H1 (cell line): ENCODE results near the gene MAP3K15. TPM values are rescaled to one million over a fixed set of nuclear protein-coding genes. Genes with fewer than 3 reads are reported as not detected.

Experiments
- CTCF ChIA-PET: fragments of 300-600 bp; sonication (Branson Sonifier 250); formaldehyde crosslinking; loops from one replicate; lab custom pipeline; 2021; ENCODE audit not compliant: partially characterized antibody; lab: Charles Lee
- POLR2A ChIA-PET: fragments of 300-600 bp; sonication (Branson Sonifier 250); formaldehyde crosslinking; loops from one replicate; lab custom pipeline; 2021; ENCODE audit warnings: inconsistent platforms; ENCODE audit not compliant: partially characterized antibody; lab: Charles Lee
- DNase-seq, 2 experiments: peaks; one replicate each; pipeline versions ENCODE4 v3.0.0 to v3.0.0-alpha.2; 2010 to 2022; ENCODE audit warnings: low spot score in 2 of 2, low read depth in 1 of 2, mixed read lengths in 1 of 2
- FAIRE-seq: peaks from 2 replicates; lab custom pipeline; 2011; peaks lifted over from hg19 to GRCh38; lab: Jason Lieb, UNC
- H2AFZ ChIP-seq: 2 replicates; pipeline ENCODE4 v1.8.1; 2012; ENCODE audit warnings: low read length, inconsistent platforms
- H2AK5ac ChIP-seq: 2 replicates; pipeline ENCODE4 v1.6.1; 2013; ENCODE audit warnings: low read depth, low read length
- H2BK120ac ChIP-seq: replicated peaks from 2 replicates; pipeline ENCODE3; 2013; ENCODE audit warnings: low read depth, low read length, inconsistent platforms
- H2BK12ac ChIP-seq: 2 replicates; pipeline ENCODE4 v1.6.1; 2013; ENCODE audit warnings: low read depth, low read length
- H2BK15ac ChIP-seq: 2 replicates; pipeline ENCODE4 v1.6.1; 2013; ENCODE audit warnings: low read length
- H2BK20ac ChIP-seq: 2 replicates; pipeline ENCODE4 v1.6.1; 2013; ENCODE audit warnings: low read length
- H2BK5ac ChIP-seq: 2 replicates; pipeline ENCODE4 v1.6.1; 2013; ENCODE audit warnings: low read depth, low read length
- H3K14ac ChIP-seq: 2 replicates; pipeline ENCODE4 v1.6.1; 2013; ENCODE audit warnings: inconsistent platforms; ENCODE audit not compliant: insufficient read length
- H3K18ac ChIP-seq: 2 replicates; pipeline ENCODE4 v1.6.1; 2013; ENCODE audit warnings: low read length; ENCODE audit errors: extremely low read depth
- H3K23ac ChIP-seq: 2 replicates; pipeline ENCODE4 v1.6.1; 2013; ENCODE audit warnings: inconsistent platforms; ENCODE audit not compliant: insufficient read length
- H3K23me2 ChIP-seq: 2 replicates; pipeline ENCODE4 v1.6.1; 2013; ENCODE audit warnings: low read depth, low read length
- H3K27ac ChIP-seq: 2 replicates; pipeline ENCODE4 v1.6.1; 2011; ENCODE audit warnings: low read depth, low read length, inconsistent platforms
- H3K27me3 ChIP-seq, 4 experiments: replicated peaks in 1 of 4; 1 replicate in 1 of 4; 2 replicates in 3 of 4; pipeline versions ENCODE4 v1.6.1 to v1.8.1; 2011 to 2013; ENCODE audit warnings: low read length in 3 of 4, mild to moderate bottlenecking in 3 of 4, inconsistent platforms in 2 of 4, mixed read lengths in 2 of 4, moderate library complexity in 1 of 4; ENCODE audit not compliant: control insufficient read depth in 3 of 4, insufficient read depth in 3 of 4; ENCODE audit errors: extremely low read depth in 1 of 4
- H3K36me3 ChIP-seq, 4 experiments: 2 replicates each; pipeline versions ENCODE4 v1.6.1 to v1.8.1; 2011 to 2013; ENCODE audit warnings: mild to moderate bottlenecking in 4 of 4, low read length in 3 of 4, moderate library complexity in 2 of 4, control low read depth in 1 of 4, inconsistent platforms in 1 of 4; ENCODE audit not compliant: insufficient read depth in 4 of 4, control insufficient read depth in 2 of 4
- H3K4ac ChIP-seq: replicated peaks from 2 replicates; pipeline ENCODE3; 2013; ENCODE audit warnings: low read length, low read depth, mixed read lengths, inconsistent platforms; ENCODE audit not compliant: insufficient read length
- H3K4me1 ChIP-seq, 4 experiments: replicated peaks in 1 of 4; 1 replicate in 1 of 4; 2 replicates in 3 of 4; pipeline versions ENCODE4 v1.6.1 to v1.8.1; 2011 to 2013; ENCODE audit warnings: low read length in 3 of 4, inconsistent platforms in 2 of 4, mixed read lengths in 1 of 4; ENCODE audit not compliant: insufficient read depth in 4 of 4, control insufficient read depth in 3 of 4
- H3K4me2 ChIP-seq, 2 experiments: 2 replicates each; pipeline versions ENCODE4 v1.6.1 to v1.8.1; 2011 to 2013; ENCODE audit warnings: low read depth in 2 of 2, low read length in 2 of 2, control low read depth in 1 of 2, inconsistent platforms in 1 of 2, mild to moderate bottlenecking in 1 of 2; ENCODE audit not compliant: insufficient read depth in 1 of 2
- H3K4me3 ChIP-seq, 4 experiments: fragments of 200-600, 300-600 bp in 1 of 4; sonication (generic), shearing (Covaris generic), sonication (Bioruptor Twin) in 1 of 4; 2 replicates each; pipeline versions ENCODE4 v1.5.1 to v1.8.1; 2011 to 2016; ENCODE audit warnings: low read length in 4 of 4, low read depth in 3 of 4, control low read depth in 2 of 4, inconsistent platforms in 2 of 4, mild to moderate bottlenecking in 2 of 4, mixed read lengths in 1 of 4, moderate library complexity in 1 of 4; ENCODE audit not compliant: insufficient read depth in 2 of 4; ENCODE audit errors: extremely low read depth in 1 of 4
- H3K56ac ChIP-seq: replicated peaks from 2 replicates; pipeline ENCODE3; 2013; ENCODE audit warnings: low read depth, mild to moderate bottlenecking, mixed read lengths, low read length, inconsistent platforms; ENCODE audit not compliant: insufficient read length
- H3K79me1 ChIP-seq: 2 replicates; pipeline ENCODE4 v1.6.1; 2013; ENCODE audit warnings: low read depth, low read length, control low read depth
- H3K79me2 ChIP-seq, 2 experiments: 2 replicates each; pipeline versions ENCODE4 v1.6.1 to v1.8.1; 2012 to 2013; ENCODE audit warnings: low read length in 2 of 2, mild to moderate bottlenecking in 2 of 2, inconsistent platforms in 1 of 2; ENCODE audit not compliant: insufficient read depth in 2 of 2, control insufficient read depth in 1 of 2
- H3K9ac ChIP-seq, 4 experiments: replicated peaks in 1 of 4; 1 replicate in 1 of 4; 2 replicates in 3 of 4; pipeline versions ENCODE4 v1.6.1 to v1.8.1; 2011 to 2013; ENCODE audit warnings: low read depth in 3 of 4, low read length in 3 of 4, control low read depth in 2 of 4, mild to moderate bottlenecking in 2 of 4, moderate library complexity in 2 of 4, inconsistent platforms in 1 of 4; ENCODE audit errors: extremely low read depth in 1 of 4
- H3K9me3 ChIP-seq, 2 experiments: 2 replicates each; pipeline versions ENCODE4 v1.6.1 to v1.8.1; 2012 to 2013; ENCODE audit warnings: mild to moderate bottlenecking in 2 of 2, moderate library complexity in 2 of 2, control low read depth in 1 of 2, inconsistent platforms in 1 of 2, low read depth in 1 of 2, low read length in 1 of 2, mixed read lengths in 1 of 2; ENCODE audit not compliant: insufficient read depth in 2 of 2
- H4K20me1 ChIP-seq, 2 experiments: replicated peaks in 1 of 2; 2 replicates each; pipeline versions ENCODE3 to v1.8.1; 2011 to 2013; ENCODE audit warnings: inconsistent platforms in 2 of 2, low read length in 2 of 2, mild to moderate bottlenecking in 1 of 2; ENCODE audit not compliant: insufficient read depth in 2 of 2, control insufficient read depth in 1 of 2
- H4K5ac ChIP-seq: 2 replicates; pipeline ENCODE4 v1.6.1; 2013; ENCODE audit warnings: low read length, low read depth, mixed read lengths, inconsistent platforms; ENCODE audit not compliant: insufficient read length
- H4K8ac ChIP-seq: 2 replicates; pipeline ENCODE4 v1.8.0; 2013; ENCODE audit warnings: mild to moderate bottlenecking, moderate library complexity, low read length, inconsistent platforms; ENCODE audit not compliant: insufficient read depth; ENCODE audit errors: extremely low read depth
- H4K91ac ChIP-seq: replicated peaks from 2 replicates; pipeline ENCODE3; 2013; ENCODE audit warnings: low read length, mixed read lengths, inconsistent platforms; ENCODE audit not compliant: insufficient read length
- CTCF ChIP-seq, 3 experiments: IDR thresholded peaks; 1 replicate in 2 of 3; 2 replicates in 1 of 3; pipeline versions ENCODE4 v1.5.1 to v1.6.1; 2011; ENCODE audit warnings: low read length in 3 of 3, mild to moderate bottlenecking in 3 of 3, inconsistent platforms in 2 of 3, low read depth in 1 of 3, moderate library complexity in 1 of 3; ENCODE audit not compliant: insufficient read depth in 1 of 3; ENCODE audit errors: control extremely low read depth in 1 of 3
- RAD21 ChIP-seq, 2 experiments: IDR thresholded peaks in 1 of 2; conservative IDR thresholded peaks in 1 of 2; 2 replicates each; pipeline ENCODE4 v1.6.1; 2011; ENCODE audit warnings: low read depth in 2 of 2, low read length in 2 of 2, improper control_type of control experiment in 1 of 2, inconsistent platforms in 1 of 2, mild to moderate bottlenecking in 1 of 2, moderate library complexity in 1 of 2
- TEAD4 ChIP-seq: IDR thresholded peaks from 2 replicates; pipeline ENCODE4 v1.6.1; 2012; ENCODE audit warnings: low read depth, low read length, inconsistent platforms, mixed read lengths
- WGBS, 2 experiments: shearing (Covaris generic) in 1 of 2; methylation state at CpG; one replicate each; pipeline versions ENCODE4 v1.1.6 to v1.1.7; 2013 to 2015; ENCODE audit warnings: low lambda C conversion rate in 2 of 2, mixed read lengths in 2 of 2, inconsistent platforms in 1 of 2, low coverage in 1 of 2, missing lambda C conversion rate in 1 of 2; ENCODE audit not compliant: insufficient replicate concordance in 2 of 2, insufficient coverage in 1 of 2, insufficient read length in 1 of 2; ENCODE audit errors: extremely low coverage in 1 of 2, missing lambda C conversion rate in 1 of 2; 5-methylcytosine and 5-hydroxymethylcytosine counted together
- polyA plus RNA-seq, 7 experiments: library from polyadenylated mRNA; depleted of rRNA in 3 of 7; stranded (reverse) in 5 of 7; unstranded in 2 of 7; fragments of >200 nt in 5 of 7; fragments of 200-250 nt in 2 of 7; gene quantifications; 1 replicate in 5 of 7; 2 replicates in 1 of 7; 4 replicates in 1 of 7; pipeline versions ENCODE4 v1.2.1 to v1.2.3, GENCODE V29; 2011 to 2013; ENCODE audit warnings: missing spikeins in 2 of 7, mixed read lengths in 2 of 7
- total RNA-seq: library from RNA; stranded (reverse); fragmentation: NEBNext Ultra II Directional; extraction: Animal tissue kit (Norgen Biotek cat#: 25700); gene quantifications from 2 replicates; pipeline ENCODE4 v1.2.1, GENCODE V29; 2021

Gene MAP3K15
- total and polyA plus RNA-seq, 2 of the 8 experiments (the other 6 are each of a cell fraction or from before 2014, with no cell fraction given): 1.8 to 2.4 TPM

- H4K91ac ChIP-seq: no peak overlapping the region
- no peak overlapping the region for H3K23ac ChIP-seq
- WGBS, 2 experiments: 27% methylated on average over 16 of the region's 16 CpGs; no CpG with 5 or more reads in 1 of the 2 experiments
- no peak overlapping the region for H3K4me3 ChIP-seq
- no peak overlapping the region for H3K14ac ChIP-seq
- H3K4ac ChIP-seq: no peak overlapping the region
- no peak overlapping the region for H2BK120ac ChIP-seq
- H2BK20ac ChIP-seq: no peak overlapping the region
- no peaks in the 10 kb centered on the region for H3K79me1 ChIP-seq
- H2BK15ac ChIP-seq: no peak overlapping the region
- H3K18ac ChIP-seq: no peak overlapping the region
- H3K36me3 ChIP-seq: no peaks in the 10 kb centered on the region
- no peaks in the 10 kb centered on the region for H4K20me1 ChIP-seq
- ChIA-PET POLR2A (no interaction called here), CTCF (interaction anchor here (0.7 to 2.4 kb wide), 14 partner anchors 8 to 300 kb away, joined by 3 to 12 read pairs (median 4); no protein-coding TSS in a partner anchor)
- no peak overlapping the region for H4K5ac ChIP-seq
- H3K9ac ChIP-seq: no peak overlapping the region
- H2BK5ac ChIP-seq: no peak overlapping the region
- no peaks in the 10 kb centered on the region for H3K23me2 ChIP-seq
- H3K56ac ChIP-seq: no peak overlapping the region
- H3K27me3 ChIP-seq: no peaks in the 10 kb centered on the region
- no peak overlapping the region for H2AK5ac ChIP-seq
- no peak overlapping the region for H2BK12ac ChIP-seq
- H4K8ac ChIP-seq: no peak overlapping the region
- no peaks in the 10 kb centered on the region for H3K9me3 ChIP-seq
- H3K4me2 ChIP-seq: no peak overlapping the region
- H3K79me2 ChIP-seq: no peaks in the 10 kb centered on the region
- FAIRE-seq (no peak), DNase-seq (peak in 1 of 2 experiments; percentile 77)
- TF ChIP-seq CTCF (IDR thresholded peaks at IDR 0.05; ENCODE audit: control extremely low read depth in 1 of 3, insufficient read depth in 1 of 3, low read depth in 1 of 3, low read length in 3 of 3) (peak; percentile 72 to 81 (median 77)), RAD21 (IDR thresholded peaks at IDR 0.05 in 1 of 2, conservative IDR thresholded peaks at IDR 0.05 in 1 of 2; ENCODE audit: low read depth in 2 of 2, low read length in 2 of 2) (peak; percentile 60 to 67), TEAD4 (no peak)
- H3K4me1 ChIP-seq: no peaks in the 10 kb centered on the region; a peak in 1 of 7 replicates
- no peak overlapping the region; the same call in 1 of the 2 replicates for H2AFZ ChIP-seq
- H3K27ac ChIP-seq: no peak overlapping the region
These were observed 132.7 kb downstream of the MAP3K15 start for GRCh38 chrX:19382555-19383145.
